GM18873 (cell line): ENCODE results near the gene MAFF.
A peak's percentile ranks its signal among the peaks of the same experiment; 100 is the strongest.
"Not testable (repeated sequence)": the region's sequence is repeated elsewhere in the genome, so short reads cannot be mapped to it uniquely, and the experiment has no call there.

ENCODE experiments used
- ATAC-seq: cut with Tn5 transposase; IDR thresholded peaks from one replicate; pipeline ENCODE4 v1.9.1; 2021; ENCODE audit warnings: mild to moderate bottlenecking, moderate library complexity, moderate number of reproducible peaks; ENCODE audit not compliant: unreplicated experiment, low FRiP score

The MAFF gene

DNA sequence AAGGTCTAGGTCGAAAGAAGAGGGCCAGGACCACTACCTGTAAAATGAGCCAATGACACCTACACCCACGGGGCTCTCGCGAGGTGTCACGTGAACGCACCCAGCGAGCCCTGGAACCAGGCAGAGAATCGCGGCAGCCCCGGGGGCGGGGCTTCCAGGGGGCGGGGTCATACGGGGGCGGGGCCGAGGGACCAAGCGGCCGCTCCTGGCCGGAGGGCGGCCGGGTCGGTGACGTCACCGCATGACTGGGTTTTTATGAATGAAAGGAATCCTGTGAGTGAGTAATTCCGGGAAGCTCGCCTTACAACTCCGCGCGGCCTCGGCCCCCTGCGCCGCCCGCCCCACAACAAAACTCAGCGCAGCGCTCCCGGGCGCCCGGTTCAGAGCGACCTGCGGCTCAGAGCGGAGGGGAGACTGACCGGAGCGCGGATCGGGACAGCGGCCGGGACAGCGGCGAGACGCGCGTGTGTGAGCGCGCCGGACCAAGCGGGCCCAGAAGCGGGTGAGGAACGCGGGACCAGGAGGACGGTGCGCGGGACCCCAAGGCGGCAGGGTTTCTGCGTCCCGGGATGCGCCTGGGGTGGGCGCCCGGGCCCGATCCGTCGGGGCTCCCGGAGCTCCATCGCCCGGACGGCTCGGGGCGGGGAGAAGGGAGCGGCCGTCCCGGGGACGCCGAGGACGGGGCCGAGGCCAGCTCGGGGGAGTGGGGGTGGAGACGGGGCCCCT, at the start of gene MAFF:
MAFF (plus strand) TSS at position 284 of the 726 bp plus-strand sequence. CDS start 11,860 bp downstream, outside the sequence.
- ATAC-seq: peak; percentile 40

GRCh38 chr22:38153821-38154562, 47.8 kb upstream of the MAFF start:
- no peak for ATAC-seq

DNA sequence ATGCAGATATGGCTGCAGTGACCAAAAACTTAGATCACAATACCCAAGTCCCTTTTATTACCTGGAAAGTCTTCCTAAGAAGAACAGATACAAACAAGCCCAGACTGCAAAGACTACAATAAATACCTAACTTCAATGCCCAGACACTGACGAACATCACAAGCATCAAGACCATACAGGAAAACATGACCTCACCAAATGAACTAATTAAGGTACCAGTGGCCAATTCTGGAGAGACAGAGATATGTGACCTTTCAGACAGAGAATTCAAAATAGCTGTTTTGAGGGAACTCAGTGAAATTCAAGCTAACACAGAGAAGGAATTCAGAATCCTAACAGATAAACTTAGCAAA, 47.3 kb upstream of the MAFF start:
- ATAC-seq: not testable (repeated sequence)

GRCh38 chr22:38155703-38156102, 46.1 kb upstream of the MAFF start:
- ATAC-seq: no peak

DNA sequence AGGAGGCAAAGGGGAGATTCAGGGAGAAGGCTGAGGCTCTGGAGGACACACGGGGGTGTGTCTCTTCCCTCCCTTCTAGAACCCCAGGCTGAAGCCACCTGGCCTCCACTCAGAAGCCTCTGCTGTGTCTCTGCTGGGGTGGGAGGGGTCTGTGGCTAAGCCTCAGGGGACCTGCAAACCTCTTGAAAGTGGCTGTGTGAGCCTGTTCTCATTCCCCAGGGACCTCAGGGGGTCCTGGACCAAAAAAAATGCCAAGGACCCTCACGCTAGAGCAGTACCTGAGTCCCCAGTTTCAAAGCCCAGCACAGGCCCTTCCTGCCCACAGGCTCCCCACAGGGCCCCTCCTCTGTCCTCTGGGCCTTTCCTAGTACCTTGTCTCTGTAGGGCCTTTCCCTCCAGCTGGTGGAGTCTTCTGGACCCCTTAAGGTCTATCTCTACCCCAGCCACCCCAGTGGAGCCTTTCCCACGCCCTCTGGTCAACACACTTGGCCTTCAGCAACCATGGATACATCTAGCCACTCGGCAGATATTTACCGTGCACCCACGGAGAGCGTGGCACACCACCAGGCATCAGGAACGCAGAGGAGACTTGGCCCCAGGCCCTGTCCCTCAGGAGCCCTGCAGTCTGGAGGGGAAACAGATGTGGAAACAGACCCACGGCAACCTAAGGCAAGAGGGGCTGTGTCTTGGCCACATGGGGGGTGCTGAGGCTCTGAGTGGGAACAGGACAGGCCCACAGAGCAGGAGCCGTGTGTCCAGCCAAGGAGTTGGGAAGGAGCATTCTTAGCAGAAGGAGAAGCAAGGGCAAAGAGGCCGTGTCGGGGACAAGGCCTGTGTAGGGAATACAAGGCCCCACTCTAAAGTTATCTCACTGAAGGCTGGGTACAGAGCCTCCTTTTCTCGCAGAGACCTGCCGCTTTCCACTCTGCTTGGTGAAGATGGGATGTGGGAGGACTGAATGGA, 38.6 kb upstream of the MAFF start:
- ATAC-seq: no peak

- no peak for ATAC-seq
These were observed 37.8 kb upstream of the MAFF start for GRCh38 chr22:38163844-38164550.

DNA sequence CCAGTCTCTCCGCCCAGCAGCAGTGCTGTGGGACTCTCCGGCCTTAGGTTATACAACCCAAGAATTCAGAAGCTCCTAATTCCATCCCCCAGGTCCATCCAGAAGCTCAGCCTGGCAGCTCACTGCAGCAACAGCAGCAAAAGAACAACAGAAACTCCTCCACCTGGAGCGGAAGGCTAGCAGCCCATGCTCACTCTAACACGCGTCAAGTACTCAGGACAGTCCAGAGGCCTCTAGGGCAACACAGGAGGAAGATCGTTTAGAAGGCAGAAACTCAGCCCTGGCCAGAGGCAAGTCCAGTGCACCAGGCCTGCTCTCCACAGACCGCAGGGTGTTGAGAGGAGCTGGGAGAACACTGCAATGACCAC, 37.3 kb upstream of the MAFF start:
- no peak for ATAC-seq

- ATAC-seq: no peak
These were observed 35.7 kb upstream of the MAFF start for GRCh38 chr22:38165922-38166593.

DNA sequence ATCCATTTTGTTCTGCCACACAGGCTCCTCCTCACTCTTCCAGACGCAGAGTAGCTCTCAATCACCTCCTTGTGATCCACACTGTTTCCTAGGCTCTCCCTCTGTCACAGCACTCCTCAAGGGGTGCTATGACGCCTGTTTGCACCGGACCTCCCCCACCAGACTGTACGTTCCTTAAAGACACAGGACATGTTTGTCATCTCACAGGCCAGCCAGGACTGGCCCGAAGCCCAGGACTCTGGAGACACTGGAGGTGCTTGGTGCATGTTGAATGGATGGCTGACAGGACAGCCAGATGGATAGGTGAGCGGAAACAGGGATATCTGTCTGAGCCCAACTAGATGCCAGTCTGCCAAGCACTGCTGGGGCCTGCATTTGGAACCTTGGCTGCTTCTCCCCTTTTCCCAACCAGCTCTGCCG, 33.8 kb upstream of the MAFF start:
- no peak for ATAC-seq

DNA sequence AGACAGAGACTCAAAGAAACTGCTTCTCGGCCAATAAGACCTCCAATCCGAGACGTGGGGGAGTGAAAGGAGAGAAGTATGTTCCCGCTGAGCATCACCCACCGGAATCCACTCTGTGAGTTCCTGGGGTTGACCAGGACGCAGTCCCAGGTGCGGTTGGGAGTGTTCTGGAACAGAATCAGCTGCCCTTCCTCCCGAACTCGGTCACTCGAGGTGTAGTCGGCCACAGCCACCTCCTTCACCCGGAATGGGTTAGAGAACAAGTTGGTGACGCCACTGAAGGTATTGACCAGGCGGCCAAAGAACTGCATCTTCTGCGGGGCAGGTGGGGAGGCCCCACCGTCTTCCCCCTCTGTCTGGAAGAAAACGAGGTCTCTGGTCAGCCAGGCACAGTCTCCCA, 32.7 kb upstream of the MAFF start:
- ATAC-seq: no peak

GRCh38 chr22:38170469-38170868, 31.3 kb upstream of the MAFF start:
- ATAC-seq: no peak

GRCh38 chr22:38171927-38172831, 29.6 kb upstream of the MAFF start:
- ATAC-seq: no peak

DNA sequence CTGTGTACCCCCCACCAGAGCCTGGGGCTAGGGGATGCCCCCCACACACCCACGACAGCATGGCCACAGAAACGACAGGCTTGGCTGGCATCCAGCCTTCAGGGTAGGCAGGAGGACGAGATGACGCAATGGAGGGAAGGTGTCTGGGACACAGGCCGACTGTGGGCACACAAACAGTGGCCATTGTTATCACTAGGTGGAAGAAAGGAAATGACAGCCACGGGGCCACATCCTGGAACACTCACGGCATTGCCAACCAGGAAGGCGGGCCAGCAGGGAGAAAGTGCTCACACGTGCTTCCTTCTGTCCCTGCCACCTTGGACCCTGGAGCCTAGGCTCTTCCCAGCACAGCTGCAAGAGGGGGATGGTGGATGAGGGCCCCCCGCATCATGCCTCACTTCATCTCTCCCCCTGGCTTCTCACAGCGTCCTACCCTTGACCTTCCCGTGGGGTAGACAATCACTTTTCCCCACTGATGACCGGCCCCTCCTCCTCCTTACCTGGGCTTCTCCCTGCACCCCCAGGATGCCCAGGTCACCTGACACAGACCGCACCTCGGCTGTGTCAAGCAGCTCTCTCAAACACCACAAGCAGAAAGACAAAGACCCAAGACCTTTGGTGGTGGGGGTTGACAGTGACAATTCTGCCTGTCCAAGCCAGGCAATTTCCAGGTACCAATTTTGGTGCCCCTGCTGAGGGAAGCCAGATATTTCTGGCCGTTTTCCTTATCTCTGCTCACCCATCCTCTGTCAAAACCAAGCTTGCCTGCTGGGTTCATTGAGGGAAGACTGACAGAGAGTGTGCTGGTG, 28.8 kb upstream of the MAFF start:
- ATAC-seq: no peak

- ATAC-seq: no peak
These were observed 28.2 kb upstream of the MAFF start for GRCh38 chr22:38173641-38173906.

DNA sequence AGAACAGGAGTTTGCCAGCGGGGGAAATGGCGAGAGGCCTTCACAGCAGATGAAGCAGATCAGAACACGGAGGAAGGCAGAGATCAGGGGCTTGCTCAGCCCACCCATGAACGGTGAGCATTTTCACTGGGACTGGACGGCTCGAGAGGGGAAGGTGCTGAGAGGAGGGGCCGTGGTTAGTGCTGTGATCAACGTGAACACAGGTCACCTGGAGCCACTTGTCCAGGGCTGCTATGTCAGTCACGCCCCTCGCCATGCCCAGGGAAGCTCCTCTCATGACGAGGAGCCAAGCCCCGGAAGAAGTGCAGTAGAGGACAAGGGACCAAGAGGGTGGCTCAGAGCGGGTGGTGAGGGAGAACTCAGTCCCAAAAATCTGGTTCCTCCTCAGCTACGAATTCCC, 27.2 kb upstream of the MAFF start:
- ATAC-seq: no peak

GRCh38 chr22:38175206-38176118, 26.3 kb upstream of the MAFF start:
- no peak for ATAC-seq

- no peak for ATAC-seq
These were observed 25.5 kb upstream of the MAFF start for GRCh38 chr22:38176170-38176741.
